Measurements from ENCODE around the gene ABRAXAS1.
A peak's percentile ranks its signal among the peaks of the same experiment; 100 is the strongest.

Gene ABRAXAS1

DNA sequence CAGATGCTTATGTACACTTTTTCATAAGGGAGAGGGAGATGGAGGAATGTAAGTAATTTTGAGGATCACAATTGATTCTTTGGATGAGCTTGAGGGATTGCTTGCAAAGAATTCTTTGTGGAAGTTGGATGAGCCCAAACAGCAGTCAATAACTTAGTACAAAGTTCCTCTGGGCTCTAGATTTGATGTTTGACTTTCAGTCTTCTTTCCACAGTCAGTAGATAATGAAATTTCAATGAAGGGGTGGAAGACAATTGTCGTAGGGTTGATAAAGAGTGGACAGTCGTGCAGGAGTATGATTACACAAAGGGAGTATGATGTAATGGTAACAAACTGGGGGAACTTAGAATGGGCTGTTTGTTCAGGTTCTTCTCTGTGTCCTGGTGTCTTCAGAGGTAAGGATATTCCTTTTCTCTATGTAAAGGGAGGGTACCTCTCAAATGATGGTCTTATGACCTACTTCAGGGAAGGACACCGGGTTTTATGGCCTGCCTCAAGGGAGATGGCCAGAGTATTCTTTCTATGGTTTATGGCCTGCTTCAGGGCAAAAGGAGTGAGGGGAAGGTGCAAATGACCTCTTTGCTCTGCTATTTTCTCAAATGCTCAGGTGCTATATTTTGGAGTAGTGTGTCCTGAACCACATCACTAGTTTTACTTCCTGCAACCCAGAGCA is 1.7 kb upstream of the ABRAXAS1 start:
- Histone ChIP-seq H3K4me3 (no peak overlapping the region), H3K27ac (no peak overlapping the region)
- DNase-seq (ENCODE audit: low spot score), result no peak
- no peak for TF ChIP-seq CTCF (IDR thresholded peaks at IDR 0.05)

- TF ChIP-seq CTCF (IDR thresholded peaks at IDR 0.05), result no peak
- DNase-seq (ENCODE audit: low spot score), result no peak
Observed at GRCh38 chr4:83473966-83474365, 10.9 kb downstream of the ABRAXAS1 start.

GRCh38 chr4:83473423-83473822 is 11.5 kb downstream of the ABRAXAS1 start:
- no peak overlapping the region for H3K4me3 ChIP-seq
- H3K27ac ChIP-seq, result no peak overlapping the region
- DNase-seq (ENCODE audit: low spot score), result no peak
- no peak for TF ChIP-seq CTCF (IDR thresholded peaks at IDR 0.05)

More at GRCh38 chr4:83473966-83474365, 10.9 kb downstream of the ABRAXAS1 start:
- Histone ChIP-seq H3K27ac (no peak overlapping the region), H3K4me3 (no peak overlapping the region)

DNA sequence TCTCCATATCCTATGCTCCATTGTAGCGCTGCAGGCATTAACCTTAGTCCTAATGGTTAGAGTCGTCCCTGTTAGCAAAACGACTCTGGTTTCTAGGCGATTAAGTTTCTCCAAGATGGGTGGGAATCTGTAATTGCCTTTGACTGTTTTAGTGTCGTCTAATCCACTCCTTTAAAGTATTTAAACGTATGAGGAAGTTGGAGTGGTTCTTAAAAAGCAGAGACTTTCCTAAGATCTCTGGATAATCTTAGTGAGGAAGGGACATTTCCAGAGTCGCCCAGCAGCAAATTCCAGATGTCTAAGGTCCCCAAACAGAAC is 28.8 kb downstream of the ABRAXAS1 start:
- Histone ChIP-seq H3K27ac (peak overlapping the region; percentile 95 to 97), H3K4me3 (peak overlapping the region; percentile 82)
- no peak for DNase-seq (ENCODE audit: low spot score)
- TF ChIP-seq CTCF (IDR thresholded peaks at IDR 0.05), result no peak

DNA sequence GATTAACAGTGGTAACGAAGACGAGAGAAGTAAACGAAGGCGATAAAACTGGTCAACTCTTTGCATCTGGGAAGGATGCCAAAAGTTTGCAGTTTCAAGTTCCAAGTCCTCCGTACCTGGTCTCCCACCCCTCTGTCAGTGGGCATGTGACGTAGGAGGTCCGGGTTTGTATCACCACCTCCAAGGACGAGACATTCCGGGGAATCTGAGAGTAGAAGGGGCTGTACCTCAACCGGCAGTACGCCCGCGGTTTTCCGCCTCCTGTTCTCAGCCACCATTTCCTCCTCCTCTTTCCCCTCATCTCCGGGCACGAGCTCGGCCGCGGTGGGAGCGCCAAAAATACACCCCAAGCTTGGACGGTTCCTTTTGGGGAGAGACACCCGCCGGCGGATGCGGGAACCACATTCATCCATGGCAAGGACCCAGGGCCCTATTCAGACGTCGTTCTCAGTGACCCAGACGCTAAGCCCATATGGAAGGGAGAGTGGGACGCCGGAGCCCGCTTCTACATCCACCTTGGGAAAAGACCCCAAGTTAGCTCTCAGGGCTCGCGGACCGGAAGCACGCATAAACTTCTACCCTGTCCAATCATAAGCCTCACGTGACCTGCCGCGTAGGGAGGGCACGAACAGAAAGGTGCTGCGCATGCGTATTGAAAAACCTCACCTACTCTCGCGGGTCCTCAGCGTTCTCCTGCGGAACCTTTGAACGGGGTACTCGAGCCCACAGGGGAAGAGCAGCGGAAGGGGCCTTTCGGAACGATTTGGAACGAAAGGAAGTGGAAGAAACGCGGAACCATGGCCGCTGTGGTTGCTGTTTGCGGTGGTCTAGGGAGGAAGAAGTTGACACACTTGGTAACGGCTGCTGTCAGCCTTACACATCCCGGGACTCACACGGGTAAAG is 29.4 kb downstream of the ABRAXAS1 start, which contains the start of the genes HELQ and MRPS18C:
TSS of gene HELQ (minus strand) at position 543 of the 903 bp plus-strand sequence. CDS start at position 413, 130 bp downstream.
TSS of gene MRPS18C (plus strand) at position 778 of the 903 bp plus-strand sequence. CDS start at position 798, 20 bp downstream.
- H3K4me3 ChIP-seq, result peak within 1 kb of the TSS; percentile 82
- H3K27ac ChIP-seq, result peak within 1 kb of the TSS; percentile 95 to 97
- no peak for TF ChIP-seq CTCF (IDR thresholded peaks at IDR 0.05)
- peak; percentile 98 for DNase-seq (ENCODE audit: low spot score)

DNA sequence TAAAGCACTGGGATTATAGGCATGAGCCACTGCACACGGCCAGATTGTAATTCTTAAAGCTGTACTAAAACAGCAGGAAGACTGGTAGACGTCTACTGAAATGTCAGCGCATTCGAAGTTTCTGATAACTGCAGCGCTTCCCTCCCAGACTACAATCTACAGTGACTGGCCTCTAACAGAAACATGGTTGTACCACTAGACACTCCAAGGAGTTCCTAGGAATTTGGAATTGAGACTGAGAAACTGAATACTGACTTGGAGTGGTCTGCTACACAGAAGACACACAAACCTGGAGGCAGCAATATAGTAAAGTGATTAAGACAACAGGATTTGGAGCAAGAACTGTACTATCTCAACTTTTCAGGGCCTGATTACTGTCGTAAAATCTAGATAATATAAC is 30.2 kb downstream of the ABRAXAS1 start:
- Histone ChIP-seq H3K27ac (peak overlapping the region; percentile 95 to 97), H3K4me3 (peak overlapping the region; percentile 82)
- TF ChIP-seq CTCF (IDR thresholded peaks at IDR 0.05), result no peak
- DNase-seq (ENCODE audit: low spot score), result no peak
